ENCODE measurements around the gene ARHGDIG.
A peak's percentile ranks its signal among the peaks of the same experiment; 100 is the strongest.
"Not testable (repeated sequence)": the region's sequence is repeated elsewhere in the genome, so short reads cannot be mapped to it uniquely, and the experiment has no call there.

ARHGDIG gene

DNA sequence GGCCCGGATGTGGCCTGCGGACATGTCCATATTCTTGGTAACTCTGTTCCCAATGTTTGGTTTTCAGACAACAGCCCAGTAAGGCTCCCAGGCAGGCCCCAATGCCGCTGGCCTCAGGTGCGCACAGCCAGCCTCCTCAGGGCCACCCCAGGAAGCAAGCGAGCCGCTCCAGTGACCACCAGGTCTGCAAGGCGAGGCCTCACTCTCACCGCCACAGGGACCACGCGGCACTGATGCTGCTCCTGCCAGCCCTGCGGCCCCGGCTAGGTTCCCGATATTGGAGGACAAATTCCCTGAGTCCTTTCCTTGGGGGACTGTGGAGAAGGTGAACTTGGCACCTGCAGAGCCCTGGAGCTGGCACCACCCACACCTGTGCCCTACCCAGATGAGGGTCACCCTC, 21.6 kb downstream of the ARHGDIG start:
- no peak for DNase-seq

DNA sequence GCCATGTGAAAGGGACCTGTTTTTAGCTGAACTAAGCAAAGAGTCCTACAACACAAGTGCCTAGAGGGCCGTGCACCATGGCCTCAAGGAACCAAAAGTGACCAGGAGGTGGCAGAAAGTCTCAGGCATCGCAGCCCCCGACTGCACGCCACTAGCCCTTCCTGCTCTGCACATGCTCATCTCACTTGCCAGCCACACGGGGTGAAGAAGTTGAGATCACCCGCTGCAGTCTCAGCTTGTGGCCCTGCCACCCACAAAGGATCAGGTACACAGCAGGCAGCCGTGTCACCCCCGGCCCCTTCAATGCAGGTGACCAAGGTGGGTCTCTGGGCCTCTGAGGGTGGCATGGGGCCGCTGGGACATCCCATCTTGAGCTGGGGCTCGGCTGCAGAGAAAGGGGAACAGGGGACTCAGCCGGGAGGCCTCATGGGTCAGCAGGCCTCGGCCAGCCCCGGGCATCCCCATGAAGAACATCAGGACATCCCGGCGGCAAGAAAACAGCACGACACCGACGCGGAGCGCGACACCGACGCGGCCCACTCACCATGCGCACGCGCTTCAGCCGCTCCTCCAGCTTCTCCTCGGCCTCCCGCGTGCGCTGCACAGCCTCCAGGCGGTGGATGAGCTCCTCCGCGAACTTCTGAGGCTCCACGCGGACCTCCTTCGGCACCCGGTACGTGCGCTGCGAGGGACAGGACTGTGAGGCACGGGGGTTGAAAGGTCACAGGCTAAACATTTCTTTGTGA, 23.5 kb downstream of the ARHGDIG start:
- DNase-seq: no peak

DNA sequence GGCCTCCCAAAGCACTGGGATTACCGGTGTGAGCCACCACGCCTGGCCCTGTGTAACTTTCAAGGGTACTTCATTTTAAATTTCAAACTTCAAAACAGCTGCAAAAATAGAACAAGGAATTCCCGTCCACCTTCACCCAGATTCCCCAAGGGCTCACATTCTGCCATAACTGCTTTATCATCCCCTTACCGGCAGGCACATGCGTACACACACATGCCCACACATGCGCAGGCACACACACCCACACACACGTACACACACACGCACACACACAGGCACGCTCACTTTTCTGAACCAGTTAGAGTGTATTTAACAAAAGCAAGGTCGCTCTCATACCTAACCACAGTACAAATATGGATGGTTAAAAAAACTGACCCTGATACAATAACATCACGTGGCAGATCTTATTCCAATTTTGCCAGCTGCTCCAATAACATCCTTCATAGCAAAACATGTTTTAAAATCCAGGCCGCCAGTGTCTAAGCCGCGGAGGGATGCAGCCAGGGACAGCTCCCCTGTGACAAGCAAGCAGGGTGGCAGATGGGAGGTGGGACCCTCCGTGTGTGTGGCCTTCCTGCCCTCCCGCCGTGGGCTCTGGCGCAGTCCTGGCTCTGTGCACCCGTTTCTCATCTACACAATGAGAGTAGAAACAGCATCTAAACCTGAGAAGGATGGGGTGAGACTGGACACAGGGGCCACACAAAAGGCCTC, 25.7 kb downstream of the ARHGDIG start:
- DNase-seq: peak in 1 of 3 experiments; percentile 22

DNA sequence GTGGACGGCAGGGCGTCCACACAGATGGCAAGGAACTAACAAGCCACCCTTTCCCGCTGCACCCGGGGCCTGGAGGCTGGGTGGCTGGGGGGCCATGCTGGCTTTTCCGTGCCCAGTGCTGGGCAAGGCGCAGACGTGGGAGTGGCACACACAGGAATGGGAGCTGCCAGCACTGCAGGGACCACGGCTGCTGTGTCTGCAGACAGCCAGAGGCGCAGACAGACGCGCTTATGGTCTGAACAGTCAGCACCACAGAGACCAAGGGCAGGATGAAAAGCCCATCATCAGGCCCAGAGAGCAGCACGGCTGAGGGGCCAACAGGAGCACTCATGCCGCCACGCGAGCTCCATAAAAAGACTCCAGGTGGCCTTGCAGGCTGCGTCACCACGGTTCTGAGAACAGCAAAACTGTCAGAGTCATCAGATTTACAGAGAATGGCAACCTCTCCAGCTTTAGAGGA, 26.6 kb downstream of the ARHGDIG start:
- peak in 2 of 3 experiments; percentile 17 to 77 for DNase-seq

DNA sequence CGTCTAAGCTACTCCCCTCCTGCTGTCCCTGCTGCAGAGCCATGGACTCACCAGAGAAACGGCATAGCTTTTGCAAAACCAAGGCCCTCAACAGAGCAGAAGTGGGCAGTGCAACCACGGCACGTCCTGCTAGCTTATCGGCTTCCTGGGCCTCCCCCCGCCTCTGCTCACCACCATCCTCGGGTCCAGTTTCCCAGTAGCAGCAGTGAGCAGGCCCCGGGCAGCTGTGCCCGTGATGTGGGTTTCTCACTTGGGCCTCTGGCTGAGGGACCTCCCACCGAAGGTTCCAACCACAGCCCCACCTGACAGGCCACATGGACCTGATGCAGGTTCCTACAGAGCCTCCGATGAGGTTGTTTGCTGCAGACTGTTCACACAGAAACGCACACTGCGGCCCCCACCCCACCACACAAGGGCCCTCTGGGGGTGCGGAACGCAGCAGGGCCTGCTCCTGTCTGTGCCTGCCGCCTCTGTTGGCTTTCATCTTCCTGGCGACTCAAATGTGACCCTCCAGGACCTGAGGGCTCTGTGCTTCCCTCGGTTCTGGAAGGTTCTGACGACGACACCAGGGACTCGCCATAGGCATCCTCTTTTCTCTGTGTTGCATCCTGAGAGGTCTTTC, 27.4 kb downstream of the ARHGDIG start:
- DNase-seq: no peak

DNA sequence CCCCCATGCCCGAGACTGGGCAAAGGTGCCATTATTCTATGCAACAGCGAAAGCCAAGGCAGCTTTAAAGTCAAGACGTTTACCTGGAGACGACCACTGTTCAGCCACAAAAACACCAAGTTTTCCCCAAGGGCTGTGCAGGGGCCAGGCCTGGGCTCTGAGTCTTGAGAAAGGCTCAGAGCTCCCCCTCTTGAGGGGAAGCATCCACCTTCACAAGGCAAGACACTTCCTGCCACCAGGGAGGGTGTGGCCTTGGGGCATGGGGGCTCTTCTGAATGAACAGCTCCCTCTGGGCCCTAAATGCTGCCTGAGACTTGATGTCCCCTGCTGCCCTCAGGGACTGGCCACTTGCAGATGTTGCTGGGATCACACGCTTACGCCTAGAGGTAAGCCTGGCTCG, 29.1 kb downstream of the ARHGDIG start:
- no peak for DNase-seq

DNA sequence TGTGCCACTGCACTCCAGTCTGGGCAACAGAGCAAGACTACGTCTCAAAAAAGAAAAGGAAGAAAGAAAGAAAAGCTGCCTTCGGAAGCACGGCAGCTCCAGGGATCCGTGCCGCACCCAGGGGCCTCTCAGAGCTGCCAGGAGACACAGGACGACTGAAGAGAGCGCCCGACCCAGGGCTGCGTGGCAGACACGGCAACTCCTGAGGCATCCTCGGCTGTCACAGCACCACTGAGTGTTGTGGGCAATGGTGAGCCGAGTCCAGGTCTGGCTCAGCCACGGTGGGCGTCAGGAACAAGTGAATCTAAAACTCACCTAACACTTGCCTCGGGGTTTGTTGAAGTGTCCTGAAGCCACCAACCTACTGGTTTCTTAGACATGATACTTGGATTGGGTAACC, 31.3 kb downstream of the ARHGDIG start:
- DNase-seq: no peak

DNA sequence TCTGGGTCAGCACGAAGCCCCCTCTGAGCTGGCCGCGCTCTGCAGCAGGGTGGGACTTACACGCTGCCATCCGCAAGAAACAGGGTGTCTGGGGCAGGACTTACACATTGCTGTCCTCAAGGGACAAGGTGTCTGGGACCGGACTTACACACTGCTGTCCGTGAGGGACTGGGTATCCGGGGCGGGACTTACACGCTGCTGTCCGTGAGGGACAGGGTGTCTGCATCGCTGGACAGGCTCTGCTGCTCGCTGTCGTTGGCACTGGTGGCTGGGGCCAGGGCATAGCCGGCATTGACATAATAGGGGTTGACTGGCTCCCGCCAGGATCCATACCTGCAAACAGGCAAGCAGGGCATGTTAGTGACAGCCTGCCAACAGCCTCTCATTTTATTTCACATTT, 34.0 kb downstream of the ARHGDIG start:
- no peak for DNase-seq

DNA sequence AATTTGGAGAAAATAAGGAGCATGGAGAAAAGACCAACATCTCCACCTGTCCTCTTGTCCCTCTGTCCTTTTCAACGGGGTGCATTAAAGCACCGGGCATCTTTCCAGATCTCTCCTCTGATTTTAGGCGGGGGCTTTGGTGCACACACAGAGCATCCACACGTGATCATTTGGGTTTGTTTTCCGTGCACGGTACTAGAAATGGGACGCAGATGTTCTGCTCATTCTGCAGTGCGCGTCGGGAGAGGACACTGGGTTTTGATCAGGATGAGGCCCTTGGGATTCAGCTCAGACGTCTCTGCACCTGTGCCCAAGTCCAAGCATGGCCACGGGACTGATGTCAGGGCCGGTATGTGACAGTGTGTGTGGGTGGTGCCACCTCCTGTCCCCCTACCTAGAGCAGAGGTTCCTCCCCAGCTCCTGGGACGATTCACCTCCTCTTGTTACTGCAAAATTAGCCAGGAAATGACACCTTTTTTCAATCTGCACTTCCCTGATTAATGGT, 34.5 kb downstream of the ARHGDIG start:
- DNase-seq: peak in 1 of 3 experiments; percentile 73

DNA sequence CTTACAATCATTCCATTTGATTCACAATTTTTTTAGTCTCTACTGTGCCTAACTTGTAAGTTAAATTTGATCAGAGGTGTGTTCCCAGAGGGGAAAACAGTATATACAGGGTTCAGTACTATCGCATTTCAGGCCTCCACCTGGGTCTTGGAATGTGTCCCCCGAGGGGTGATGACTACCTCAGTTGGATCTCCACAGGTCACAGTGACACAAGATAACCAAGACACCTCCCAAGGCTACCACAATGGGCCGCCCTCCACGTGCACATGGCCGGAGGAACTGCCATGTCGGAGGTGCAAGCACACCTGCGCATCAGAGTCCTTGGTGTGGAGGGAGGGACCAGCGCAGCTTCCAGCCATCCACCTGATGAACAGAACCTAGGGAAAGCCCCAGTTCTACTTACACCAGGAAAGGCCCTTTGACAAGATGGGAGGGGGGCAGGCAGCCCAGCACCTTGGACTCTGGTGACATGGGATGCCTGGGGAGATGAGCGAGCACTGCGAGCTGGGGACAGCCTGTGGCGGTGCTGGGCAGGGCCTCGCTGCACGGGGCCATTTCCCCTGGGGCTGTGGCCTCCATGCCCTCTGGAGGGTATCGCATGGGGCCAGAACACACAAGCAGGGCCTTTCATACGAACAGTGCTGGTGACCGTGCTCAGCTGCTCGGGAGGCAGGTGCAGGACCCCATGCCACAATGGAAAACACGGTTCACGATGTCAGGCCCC, 36.5 kb downstream of the ARHGDIG start:
- DNase-seq: no peak

DNA sequence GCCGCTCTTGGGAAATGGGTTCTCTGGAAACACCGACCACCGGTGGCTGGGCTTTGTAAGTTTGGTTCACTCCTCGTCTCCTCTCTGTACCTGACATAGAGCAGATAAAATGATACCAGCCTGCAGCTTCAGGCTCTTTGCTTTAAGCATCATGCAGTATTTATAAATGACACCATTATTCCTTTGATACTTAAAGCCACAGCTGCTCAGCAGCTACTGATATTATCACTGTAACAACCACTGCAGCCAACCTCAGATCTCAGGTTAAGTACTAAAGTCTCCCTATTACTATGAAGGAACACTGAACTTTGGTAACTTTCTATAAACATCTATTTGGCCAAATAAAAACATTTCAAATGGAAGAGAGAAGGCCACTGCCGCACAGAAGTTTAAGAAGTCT, 37.2 kb downstream of the ARHGDIG start:
- DNase-seq: no peak

DNA sequence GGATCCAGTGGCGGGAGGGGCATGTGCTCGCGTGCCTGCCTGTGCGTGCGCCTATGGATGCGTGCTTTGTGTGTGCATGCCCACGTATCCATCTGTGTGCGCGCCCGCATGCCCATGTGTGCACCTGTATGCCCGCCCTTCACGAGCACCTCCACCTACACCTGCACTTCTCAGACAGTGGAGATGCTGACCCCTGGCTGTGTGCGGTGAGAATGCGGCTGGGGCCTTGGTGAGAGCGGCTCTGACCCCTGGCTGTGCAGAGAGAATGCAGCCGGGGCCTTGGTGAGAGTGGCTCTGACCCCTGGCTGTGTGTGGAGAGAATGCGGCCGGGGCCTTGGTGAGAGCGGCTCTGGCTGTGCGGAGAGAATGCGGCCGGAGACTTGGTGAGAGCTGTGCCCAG, 38.2 kb downstream of the ARHGDIG start:
- DNase-seq: no peak

DNA sequence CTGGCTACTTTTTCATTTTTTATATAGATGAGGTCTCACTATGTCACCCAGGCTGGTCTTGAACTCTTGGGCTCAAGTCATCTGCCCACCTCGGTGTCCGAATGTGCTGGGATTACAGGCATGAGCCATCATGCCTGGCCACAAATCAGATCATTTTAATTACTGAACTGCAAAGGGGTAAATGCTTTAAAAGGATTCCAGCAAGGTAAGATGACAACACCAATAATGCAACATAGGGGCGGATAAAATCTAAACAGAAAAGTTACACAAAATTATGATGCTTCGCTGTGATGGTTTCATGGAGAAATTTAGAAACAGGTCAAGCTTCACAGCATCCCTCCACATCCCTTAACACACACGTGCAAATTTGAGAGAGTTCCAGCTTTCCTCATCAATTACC, 39.8 kb downstream of the ARHGDIG start:
- DNase-seq: no peak

DNA sequence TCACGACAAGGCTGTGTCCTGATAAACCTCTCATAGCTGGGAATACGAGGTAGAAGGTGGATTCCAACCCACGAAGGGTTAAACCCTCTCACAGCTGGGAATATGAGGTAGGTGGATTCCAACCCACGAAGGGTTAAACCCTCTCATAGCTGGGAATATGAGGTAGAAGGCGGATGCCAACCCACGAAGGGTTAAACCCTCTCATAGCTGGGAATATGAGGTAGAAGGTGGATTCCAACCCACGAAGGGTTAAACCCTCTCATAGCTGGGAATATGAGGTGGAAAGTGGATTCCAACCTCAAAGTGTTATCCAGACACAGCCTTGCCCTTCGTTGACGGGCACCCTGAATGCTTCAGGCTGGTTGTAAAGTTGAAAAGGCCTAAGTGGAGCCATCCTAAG, 41.1 kb downstream of the ARHGDIG start:
- no peak for DNase-seq

DNA sequence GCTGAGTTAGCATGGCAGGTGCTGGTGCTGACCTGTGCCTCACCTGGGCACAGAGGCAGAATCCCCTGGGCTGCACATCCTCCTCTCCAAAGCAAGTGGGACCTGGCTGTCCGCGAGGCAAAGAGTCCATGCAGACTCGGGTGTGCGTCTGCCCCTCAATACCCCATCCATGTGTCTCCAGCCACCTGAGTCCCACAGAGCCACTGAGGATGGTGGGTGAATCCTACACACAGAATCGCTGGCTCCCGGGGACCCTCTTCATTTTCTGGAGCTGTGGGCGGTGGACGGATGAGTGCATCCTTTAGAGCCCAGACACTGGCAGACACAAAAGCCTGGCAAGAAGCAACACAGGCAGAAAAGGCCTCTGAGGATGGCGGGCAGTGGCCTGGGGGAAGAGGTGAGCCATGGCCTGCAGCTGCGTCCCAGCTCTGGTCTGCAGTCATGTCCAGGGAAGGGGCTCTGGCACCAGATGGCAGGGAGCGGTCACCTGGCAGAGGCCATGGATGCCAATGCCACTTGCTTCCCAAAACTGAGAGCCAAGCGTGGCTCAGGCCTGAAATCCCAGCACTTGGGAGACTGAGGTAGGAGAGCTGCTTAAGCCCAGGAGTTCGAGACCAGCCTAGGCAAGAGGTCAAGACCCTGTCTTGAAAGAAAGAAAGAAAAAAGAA, 42.2 kb downstream of the ARHGDIG start:
- DNase-seq: no peak

DNA sequence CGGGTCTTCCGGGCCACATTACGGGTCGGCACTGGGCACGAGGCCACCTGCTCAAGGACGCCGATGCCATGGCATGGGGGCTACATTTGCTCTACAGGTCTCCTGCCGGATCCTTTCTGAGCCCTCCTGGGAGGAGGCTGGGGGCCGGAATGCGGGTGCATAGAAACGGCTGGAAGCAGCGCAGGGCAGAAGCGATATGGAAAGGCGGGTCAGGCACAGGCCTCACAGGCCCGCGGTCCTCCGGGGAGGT, 43.7 kb downstream of the ARHGDIG start:
- no peak for DNase-seq

DNA sequence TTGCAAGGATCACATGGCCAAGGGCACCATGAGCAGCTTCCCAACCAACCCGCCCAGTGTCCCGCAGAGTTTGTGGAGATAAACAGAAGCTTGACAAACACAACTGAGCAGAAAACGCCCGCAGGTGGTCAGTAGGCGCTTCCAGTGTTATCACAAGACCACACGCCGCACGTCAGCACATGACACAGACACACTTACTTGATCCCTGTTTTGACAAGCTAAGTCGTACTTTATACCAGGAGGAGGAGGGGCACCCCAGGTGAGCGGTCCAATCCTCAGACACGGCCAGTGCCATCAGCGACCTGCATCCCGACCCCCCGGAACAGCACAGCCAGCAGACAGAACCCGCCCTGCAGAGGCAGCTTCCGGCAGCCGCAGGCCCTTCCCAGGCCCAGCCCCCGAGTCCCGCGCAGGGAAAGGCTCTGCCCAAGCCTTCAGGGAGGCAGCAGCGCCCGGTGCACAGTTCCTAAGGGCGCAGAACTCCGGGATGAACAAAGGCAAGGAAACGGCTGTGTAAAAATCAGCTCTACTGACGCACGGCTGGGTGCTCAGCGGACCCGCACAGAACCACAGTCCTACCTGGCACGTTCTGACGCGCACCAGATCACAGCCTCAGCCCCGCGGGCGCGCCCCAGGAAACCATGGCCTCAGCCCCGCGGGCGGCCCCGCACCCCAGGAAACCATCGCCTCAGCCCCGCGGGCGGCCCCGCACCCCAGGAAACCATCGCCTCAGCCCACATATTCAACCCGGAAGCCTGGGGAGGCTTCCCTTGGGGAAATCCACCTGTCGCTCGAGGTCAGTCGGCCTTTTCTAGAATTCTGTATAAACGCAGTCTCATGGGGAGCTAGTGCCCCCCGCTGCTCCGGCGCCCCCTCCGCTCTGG, 44.3 kb downstream of the ARHGDIG start:
- DNase-seq: peak in 2 of 3 experiments; percentile 67 to 83

DNA sequence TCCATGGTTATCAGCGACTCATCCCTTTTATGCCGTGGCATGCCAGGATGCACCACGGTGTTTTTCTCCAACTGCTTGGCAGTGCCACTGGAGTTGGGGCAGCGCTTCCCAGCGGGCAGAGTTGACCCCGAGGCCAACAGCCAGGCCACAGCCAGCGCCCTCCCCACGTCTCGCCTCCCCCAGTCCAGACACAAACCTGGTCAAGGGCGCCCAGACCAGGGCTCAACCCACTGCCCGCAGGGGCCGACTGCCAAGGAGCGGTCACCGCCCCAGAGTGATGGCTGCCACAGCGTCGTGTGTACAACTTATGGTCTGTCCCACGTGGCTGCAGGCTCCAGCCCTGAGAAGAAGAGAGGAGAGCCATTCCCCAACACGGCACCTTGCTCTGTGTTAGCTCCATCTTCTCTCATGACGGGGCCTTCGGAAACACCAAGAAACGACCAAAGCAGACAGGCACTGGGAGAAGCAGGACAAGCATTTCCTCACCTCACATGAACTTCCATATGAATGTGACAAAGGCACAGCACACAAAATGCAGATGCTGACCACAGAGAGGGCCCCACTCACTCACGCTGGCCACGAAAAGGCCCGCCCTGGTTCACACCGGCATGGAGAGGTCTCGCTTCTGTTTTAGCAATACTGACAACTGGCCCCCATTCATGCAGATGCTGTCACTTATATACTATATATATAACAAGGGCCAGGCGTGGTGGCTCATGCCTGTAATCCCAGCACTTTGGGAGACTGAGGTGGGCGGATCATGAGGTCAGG, 45.2 kb downstream of the ARHGDIG start:
- no peak for DNase-seq

DNA sequence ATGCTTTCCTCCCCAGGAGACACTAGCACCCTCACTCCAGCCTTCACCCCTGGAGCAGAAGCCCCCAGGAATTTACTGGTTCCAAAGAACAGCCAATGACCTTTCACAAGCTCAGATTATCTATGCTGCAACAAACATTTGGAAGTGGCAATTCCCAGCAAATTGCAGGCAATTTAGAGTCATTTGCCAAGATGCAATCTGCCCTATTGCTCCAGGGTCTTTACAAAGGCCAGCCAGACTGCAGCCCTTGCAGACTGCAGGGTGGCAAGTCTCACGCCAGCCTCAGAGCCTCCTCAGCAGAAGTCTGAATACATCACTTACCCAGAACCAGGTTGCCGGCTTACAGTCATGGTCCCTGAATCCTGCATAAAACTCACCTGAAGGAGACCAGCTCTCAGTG, 50.4 kb downstream of the ARHGDIG start:
- no peak for DNase-seq

DNA sequence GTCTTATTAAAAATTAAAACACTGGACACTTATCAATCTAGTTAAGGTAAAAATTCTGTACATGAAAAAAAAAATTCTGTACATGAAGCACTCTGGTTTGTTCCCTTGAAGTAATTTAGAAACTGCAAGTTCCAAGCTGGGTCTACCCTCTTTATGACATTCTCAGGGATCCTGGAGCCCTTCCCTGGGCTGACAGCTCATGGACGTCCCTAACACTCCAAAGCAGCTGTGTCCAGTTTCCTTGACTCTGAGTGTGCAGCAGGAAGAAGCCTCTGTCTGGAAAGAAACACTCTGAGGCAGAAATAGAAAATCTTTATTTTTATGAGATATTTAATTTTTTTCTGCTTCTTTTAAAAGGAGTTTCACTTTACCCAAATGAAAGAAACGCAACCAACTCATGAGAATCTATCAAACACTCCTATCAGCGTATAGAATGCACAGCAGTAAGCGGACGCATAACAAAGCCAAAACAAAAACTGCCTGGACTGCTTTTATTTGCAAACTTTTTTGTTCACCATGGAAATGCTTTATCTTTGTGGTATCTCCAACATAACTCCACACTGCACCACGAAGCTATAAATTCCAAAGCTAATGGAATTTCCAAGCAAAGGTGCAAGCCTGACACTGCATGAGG, 50.9 kb downstream of the ARHGDIG start:
- DNase-seq: not testable (repeated sequence)

All from NCI-H1417 (cell line).